HEK293 (cell line): Measurements from ENCODE around the gene ZNF718.
"Not testable (repeated sequence)": the region's sequence is repeated elsewhere in the genome, so short reads cannot be mapped to it uniquely, and the experiment has no call there.

Experiments used
- CTCF ChIA-PET: fragments of 350-600 bp; formaldehyde crosslinking; extraction: SDS; loops from one replicate; lab custom pipeline; 2021; ENCODE audit warnings: antibody characterized with exemption; lab: Yijun Ruan, JAX
- POLR2A ChIA-PET: fragments of 300-600 bp; formaldehyde crosslinking; extraction: SDS; loops from one replicate; lab custom pipeline; 2020; ENCODE audit warnings: antibody characterized with exemption, inconsistent platforms; lab: Yijun Ruan, JAX
- H3K27ac ChIP-seq: fragments of 200-500 bp; sonication (Bioruptor generic); 2 replicates; pipeline ENCODE4 v1.5.1; 2014; ENCODE audit warnings: low read depth, low read length, control low read depth, inconsistent platforms; ENCODE audit errors: extremely low read depth
- H3K36me3 ChIP-seq, 2 experiments: fragments of 200-500 bp in 1 of 2; sonication (Bioruptor generic) in 1 of 2; 1 replicate in 1 of 2; 2 replicates in 1 of 2; pipeline ENCODE4 v1.5.1; 2014 to 2017; ENCODE audit warnings: inconsistent platforms in 2 of 2, low read length in 2 of 2; ENCODE audit not compliant: control insufficient read depth in 2 of 2, insufficient read depth in 1 of 2
- H3K4me1 ChIP-seq: fragments of 200-500 bp; sonication (Bioruptor generic); 2 replicates; pipeline ENCODE4 v1.5.1; 2014; ENCODE audit warnings: mild to moderate bottlenecking, low read length, inconsistent platforms; ENCODE audit not compliant: control insufficient read depth, insufficient read depth
- H3K4me3 ChIP-seq: 2 replicates; pipeline ENCODE4 v1.5.1; 2011; ENCODE audit warnings: low read depth, mild to moderate bottlenecking, control low read depth, low read length, moderate library complexity
- H3K9me3 ChIP-seq: fragments of 200-500 bp; sonication (Bioruptor generic); 2 replicates; pipeline ENCODE4 v1.5.1; 2014; ENCODE audit warnings: low read depth, low read length, inconsistent platforms; ENCODE audit not compliant: control insufficient read depth, insufficient read depth
- EGR2 ChIP-seq: fragments of 450-650 bp; formaldehyde crosslinking; IDR thresholded peaks from 2 replicates; pipeline ENCODE4 v1.5.1; 2016; ENCODE audit warnings: low read depth, missing biosample characterization, missing genetic modification characterization
- ELK4 ChIP-seq: IDR thresholded peaks from 2 replicates; pipeline ENCODE4 v1.6.1; 2011; ENCODE audit warnings: mild to moderate bottlenecking, low read depth, low read length, borderline replicate concordance
- GLIS2 ChIP-seq: fragments of 450-650 bp; formaldehyde crosslinking; IDR thresholded peaks from 2 replicates; pipeline ENCODE4 v1.5.1; 2016; ENCODE audit warnings: missing biosample characterization, missing genetic modification characterization
- REPIN1 ChIP-seq: fragments of 450-650 bp; formaldehyde crosslinking; IDR thresholded peaks from 2 replicates; pipeline ENCODE4 v1.5.1; 2017; ENCODE audit warnings: missing biosample characterization, missing genetic modification characterization, low read depth
- SETDB1 ChIP-seq: IDR thresholded peaks from one replicate; pipeline ENCODE4 v1.6.1; 2017; ENCODE audit warnings: mild to moderate bottlenecking, low read length, moderate library complexity, mixed read lengths; ENCODE audit not compliant: insufficient read length
- TRIM28 ChIP-seq: IDR thresholded peaks from 2 replicates; pipeline ENCODE4 v1.6.1; 2011; ENCODE audit warnings: low read length, control low read depth, borderline replicate concordance
- YY2 ChIP-seq: fragments of 450-650 bp; formaldehyde crosslinking; IDR thresholded peaks from 2 replicates; pipeline ENCODE4 v1.5.1; 2016; ENCODE audit warnings: missing biosample characterization, missing genetic modification characterization
- ZNF221 ChIP-seq: fragments of 450-650 bp; formaldehyde crosslinking; IDR thresholded peaks from 2 replicates; pipeline ENCODE4 v1.5.1; 2017; ENCODE audit warnings: missing biosample characterization, missing genetic modification characterization, borderline replicate concordance
- ZNF274 ChIP-seq, 2 experiments: fragments of 200-500 bp in 1 of 2; fragments of 450-650 bp in 1 of 2; sonication (Bioruptor generic) in 1 of 2; formaldehyde crosslinking in 1 of 2; IDR thresholded peaks; 2 replicates each; pipeline versions ENCODE4 v1.5.1 to v1.6.1; 2014 to 2016; ENCODE audit warnings: borderline replicate concordance in 1 of 2, inconsistent platforms in 1 of 2, low read length in 1 of 2, missing biosample characterization in 1 of 2, missing genetic modification characterization in 1 of 2
- ZNF37A ChIP-seq: fragments of 450-650 bp; IDR thresholded peaks from 2 replicates; pipeline ENCODE4 v1.5.1; 2018; ENCODE audit warnings: missing biosample characterization, missing genetic modification characterization
- ZNF473 ChIP-seq: fragments of 450-650 bp; formaldehyde crosslinking; IDR thresholded peaks from 2 replicates; pipeline ENCODE4 v1.5.1; 2017; ENCODE audit warnings: missing biosample characterization, missing genetic modification characterization
- ZNF488 ChIP-seq: fragments of 450-650 bp; formaldehyde crosslinking; IDR thresholded peaks from 2 replicates; pipeline ENCODE4 v1.5.1; 2016; ENCODE audit warnings: missing biosample characterization, missing genetic modification characterization
- ZNF623 ChIP-seq: fragments of 450-650 bp; formaldehyde crosslinking; IDR thresholded peaks from 2 replicates; pipeline ENCODE4 v1.5.1; 2016; ENCODE audit warnings: missing biosample characterization, missing genetic modification characterization
- ZNF768 ChIP-seq: fragments of 450-650 bp; formaldehyde crosslinking; IDR thresholded peaks from 2 replicates; pipeline ENCODE4 v1.5.1; 2018; ENCODE audit warnings: missing biosample characterization, mild to moderate bottlenecking, missing genetic modification characterization
- ZXDB ChIP-seq: fragments of 450-650 bp; formaldehyde crosslinking; IDR thresholded peaks from 2 replicates; pipeline ENCODE4 v1.5.1; 2016; ENCODE audit warnings: missing biosample characterization, missing genetic modification characterization
- TF ChIP-seq, protein P1 (sequence below): fragments of 450-650 bp; formaldehyde crosslinking; IDR thresholded peaks from 2 replicates; pipeline ENCODE4 v1.5.1; 2016; ENCODE audit warnings: missing biosample characterization, missing genetic modification characterization

ZNF718 gene

DNA sequence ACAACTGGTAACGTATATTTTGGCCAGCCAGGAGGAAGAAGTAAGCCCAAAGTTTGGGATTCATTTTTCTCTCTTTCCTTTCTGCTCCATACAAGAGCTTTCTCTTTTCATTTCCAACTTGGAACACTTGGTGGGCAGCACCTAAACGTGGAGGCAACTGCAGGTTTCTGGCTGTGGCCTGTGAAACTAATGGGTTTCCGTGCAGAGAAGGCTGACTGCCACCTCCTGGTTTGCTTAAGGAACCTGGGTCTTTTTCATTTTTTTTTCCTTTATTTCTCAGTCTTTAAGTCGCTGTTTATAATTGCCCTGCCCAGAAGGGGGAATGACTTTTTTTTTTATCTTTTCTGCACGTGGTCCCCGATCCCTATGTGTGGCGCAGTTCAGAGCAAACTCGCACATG, 15.4 kb downstream of the ZNF718 start (continued):
- TF ChIP-seq ZNF768, result no peak
- TF ChIP-seq ZNF623, result no peak
- no peak for TF ChIP-seq ZNF488 (tag by site-specific recombination)
- no peak for TF ChIP-seq ZXDB (tag by site-specific recombination)

DNA sequence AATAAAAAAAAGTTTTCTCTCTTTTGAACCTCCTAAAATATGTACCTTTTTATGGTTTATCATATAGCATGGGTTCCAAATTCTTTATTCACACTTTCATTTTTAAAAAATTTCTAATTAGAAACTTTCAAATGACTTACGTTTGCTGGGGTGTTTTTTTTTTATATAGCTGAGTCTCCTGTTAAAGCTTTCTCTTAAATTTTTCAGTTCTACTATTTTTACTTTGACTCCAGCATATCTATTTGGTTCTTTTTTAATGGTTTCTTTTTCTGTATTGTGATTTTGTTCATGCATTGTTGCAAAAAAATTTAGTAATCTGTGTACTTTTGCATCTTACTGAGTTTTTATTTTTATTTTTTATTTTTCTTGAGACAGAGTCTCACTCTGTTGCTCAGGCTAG, 22.3 kb downstream of the ZNF718 start:
- POLR2A ChIA-PET, result no interaction called here
- H3K9me3 ChIP-seq, result no peaks in the 10 kb centered on the region
- CTCF ChIA-PET, result no interaction called here
- peaks cover 0 to 49% of the 10 kb centered on the region in 2 experiments; a peak in 1 of 3 replicates for H3K36me3 ChIP-seq
- no peaks in the 10 kb centered on the region for H3K4me1 ChIP-seq
- TF ChIP-seq ZNF221 (no peak), SETDB1 (peak; percentile 38)
- H3K4me3 ChIP-seq, result no peak overlapping the region
- no peak overlapping the region for H3K27ac ChIP-seq

- no peak overlapping the region for H3K27ac ChIP-seq
- peaks cover 0 to 43% of the 10 kb centered on the region in 2 experiments; a peak in 1 of 3 replicates for H3K36me3 ChIP-seq
- H3K4me1 ChIP-seq, result no peaks in the 10 kb centered on the region
- ChIA-PET POLR2A (no interaction called here), CTCF (interaction anchor here (0.6 kb wide), 1 partner anchor 18 kb away, joined by 3 read pairs; no protein-coding TSS in a partner anchor)
- H3K4me3 ChIP-seq, result no peak overlapping the region
- H3K9me3 ChIP-seq, result no peaks in the 10 kb centered on the region
- no peak for TF ChIP-seq GLIS2 (tag by site-specific recombination)
These were observed 22.9 kb downstream of the ZNF718 start for GRCh38 chr4:147233-147632.

DNA sequence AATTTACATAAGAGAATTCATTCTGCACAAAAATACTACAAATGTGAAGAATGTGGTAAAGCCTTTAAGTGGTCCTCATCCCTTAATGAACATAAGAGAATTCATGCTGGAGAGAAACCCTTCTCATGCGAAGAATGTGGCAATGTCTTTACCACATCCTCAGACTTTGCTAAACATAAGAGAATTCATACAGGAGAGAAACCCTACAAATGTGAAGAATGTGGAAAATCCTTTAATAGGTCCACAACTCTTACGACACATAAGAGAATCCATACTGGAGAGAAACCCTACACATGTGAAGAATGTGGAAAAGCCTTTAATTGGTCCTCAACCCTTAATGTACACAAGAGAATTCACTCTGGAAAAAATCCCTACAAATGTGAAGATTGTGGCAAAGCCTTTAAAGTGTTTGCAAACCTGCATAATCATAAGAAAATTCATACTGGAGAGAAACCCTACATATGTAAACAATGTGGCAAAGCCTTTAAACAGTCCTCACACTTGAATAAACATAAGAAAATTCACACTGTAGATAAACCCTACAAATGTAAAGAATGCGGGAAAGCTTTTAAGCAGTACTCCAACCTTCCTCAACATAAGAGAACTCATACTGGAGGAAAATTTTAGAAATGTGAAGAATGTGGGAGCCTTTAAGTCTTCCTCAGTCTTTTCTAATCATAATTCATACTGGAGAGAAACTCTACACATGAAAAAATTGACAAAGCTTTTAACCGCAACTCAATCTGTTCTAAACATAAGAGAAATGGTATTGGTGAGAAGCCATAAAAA, 37.4 kb downstream of the ZNF718 start:
- ChIA-PET CTCF (no interaction called here), POLR2A (no interaction called here)
- H3K4me1 ChIP-seq, result no peaks in the 10 kb centered on the region
- TF ChIP-seq YY2 (tag by site-specific recombination) (no peak), EGR2 (tag by site-specific recombination) (no peak), ZNF274 (IDR thresholded peaks at IDR 0.05; ENCODE audit: low read length) (peak; percentile 59), ZNF274 (tag by site-specific recombination; IDR thresholded peaks at IDR 0.05; ENCODE audit: borderline replicate concordance) (peak; percentile 92), REPIN1 (tag by site-specific recombination) (no peak), ZNF473 (no peak), ZNF37A (tag by site-specific recombination) (no peak), SETDB1 (peak; percentile 99), TRIM28 (peak; percentile 99), ELK4 (no peak)
- TF ChIP-seq, protein P1, sequence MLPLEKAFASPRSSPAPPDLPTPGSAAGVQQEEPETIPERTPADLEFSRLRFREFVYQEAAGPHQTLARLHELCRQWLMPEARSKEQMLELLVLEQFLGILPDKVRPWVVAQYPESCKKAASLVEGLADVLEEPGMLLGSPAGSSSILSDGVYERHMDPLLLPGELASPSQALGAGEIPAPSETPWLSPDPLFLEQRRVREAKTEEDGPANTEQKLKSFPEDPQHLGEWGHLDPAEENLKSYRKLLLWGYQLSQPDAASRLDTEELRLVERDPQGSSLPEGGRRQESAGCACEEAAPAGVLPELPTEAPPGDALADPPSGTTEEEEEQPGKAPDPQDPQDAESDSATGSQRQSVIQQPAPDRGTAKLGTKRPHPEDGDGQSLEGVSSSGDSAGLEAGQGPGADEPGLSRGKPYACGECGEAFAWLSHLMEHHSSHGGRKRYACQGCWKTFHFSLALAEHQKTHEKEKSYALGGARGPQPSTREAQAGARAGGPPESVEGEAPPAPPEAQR (tag by site-specific recombination), result no peak
- H3K27ac ChIP-seq, result no peak overlapping the region
- no peaks in the 10 kb centered on the region for H3K9me3 ChIP-seq
- H3K4me3 ChIP-seq, result no peak overlapping the region
- peaks cover 0 to 13% of the 10 kb centered on the region in 2 experiments; a peak in 1 of 3 replicates for H3K36me3 ChIP-seq

- H3K9me3 ChIP-seq, H3K27ac ChIP-seq, H3K4me3 ChIP-seq, CTCF ChIA-PET, POLR2A ChIA-PET, H3K4me1 ChIP-seq, H3K36me3 ChIP-seq: not testable (repeated sequence)
These were observed 45.3 kb downstream of the ZNF718 start for GRCh38 chr4:169640-170039.

DNA sequence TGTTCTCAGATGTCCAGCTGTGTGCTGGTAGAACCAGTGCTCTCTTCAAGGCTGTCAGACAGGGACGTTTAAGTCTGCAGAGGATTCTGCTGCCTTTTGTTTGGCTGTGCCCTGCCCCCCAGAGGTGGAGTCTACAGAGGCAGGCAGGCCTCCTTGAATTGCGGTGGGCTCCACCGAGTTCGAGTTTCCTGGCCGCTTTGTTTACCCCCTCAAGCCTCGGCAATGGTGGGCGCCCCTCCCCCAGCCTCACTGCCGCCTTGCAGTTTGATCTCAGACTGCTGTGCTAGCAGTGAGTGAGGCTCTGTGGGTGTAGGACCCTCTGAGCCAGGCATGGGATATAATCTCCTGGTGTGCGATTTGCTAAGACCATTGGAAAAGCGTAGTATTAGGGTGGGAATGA, 47.0 kb downstream of the ZNF718 start:
- H3K4me1 ChIP-seq, H3K9me3 ChIP-seq, CTCF ChIA-PET, H3K4me3 ChIP-seq, H3K27ac ChIP-seq, POLR2A ChIA-PET, H3K36me3 ChIP-seq: not testable (repeated sequence)
